ENCODE data around the gene TNKS1BP1. TPM values are rescaled to one million over a fixed set of nuclear protein-coding genes. Genes with fewer than 3 reads are reported as not detected.

The TNKS1BP1 gene
- total RNA-seq, 3 donors from 2014 or later (not counting 1 experiment from before 2014, with no cell fraction given) = 4.3 to 9.3 (median 7.5) TPM

DNA sequence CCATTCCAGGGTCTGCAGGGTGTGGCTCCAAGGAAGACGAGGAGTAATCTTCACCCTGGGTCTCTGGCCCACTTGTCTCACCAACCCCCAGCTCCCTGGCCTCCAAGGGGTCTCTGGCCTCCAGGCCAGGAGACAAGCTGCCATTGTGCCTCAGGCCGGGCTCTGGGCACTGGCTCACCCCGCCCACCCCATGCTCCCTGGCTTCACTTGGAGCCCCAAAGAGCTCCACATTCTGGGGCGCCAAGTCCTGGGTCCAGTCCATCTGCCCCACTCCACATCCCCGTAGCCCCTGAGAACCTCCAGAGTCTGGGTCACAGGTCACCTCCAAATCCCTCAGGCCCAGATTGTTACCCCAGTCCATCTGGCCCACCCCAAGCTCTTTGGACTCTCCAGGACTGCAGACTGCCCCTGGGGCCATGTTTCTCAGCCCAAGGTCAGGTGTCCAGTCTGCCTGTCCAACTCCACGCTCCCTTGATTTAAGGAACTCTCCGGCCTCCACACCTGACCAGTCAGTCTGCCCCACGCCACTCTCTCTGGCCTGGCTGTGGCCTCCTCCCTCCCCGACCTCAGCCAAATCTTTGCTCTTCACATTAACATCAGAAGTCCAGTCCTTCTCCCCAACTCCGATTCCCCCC is 16.2 kb downstream of the TNKS1BP1 start:
- no peaks in the 10 kb centered on the region for H3K36me3 Mint-ChIP-seq
- no peaks in the 10 kb centered on the region for H3K27me3 Mint-ChIP-seq (ENCODE audit: low read depth in 2 of 2)
- Histone ChIP-seq H3K36me3 (ENCODE audit: control insufficient read depth, insufficient read depth, low read length) (no peaks in the 10 kb centered on the region), H3K9me3 (ENCODE audit: control insufficient read depth, insufficient read depth, low read length) (no peaks in the 10 kb centered on the region), H3K27ac (ENCODE audit: low read length) (no peak overlapping the region), H3K4me1 (ENCODE audit: control insufficient read depth, insufficient read depth, low read length) (peaks cover 10% of the 10 kb centered on the region), H3K27me3 (ENCODE audit: control insufficient read depth, insufficient read depth, low read length) (no peaks in the 10 kb centered on the region), H3K4me3 (ENCODE audit: low read length) (no peak overlapping the region)
- DNase-seq (no peak), ATAC-seq (no peak)
- 90% methylated on average over 10 of the region's 10 CpGs for WGBS (ENCODE audit: insufficient coverage)
- no peak overlapping the region for H3K27ac Mint-ChIP-seq
- TF ChIP-seq, protein P1, sequence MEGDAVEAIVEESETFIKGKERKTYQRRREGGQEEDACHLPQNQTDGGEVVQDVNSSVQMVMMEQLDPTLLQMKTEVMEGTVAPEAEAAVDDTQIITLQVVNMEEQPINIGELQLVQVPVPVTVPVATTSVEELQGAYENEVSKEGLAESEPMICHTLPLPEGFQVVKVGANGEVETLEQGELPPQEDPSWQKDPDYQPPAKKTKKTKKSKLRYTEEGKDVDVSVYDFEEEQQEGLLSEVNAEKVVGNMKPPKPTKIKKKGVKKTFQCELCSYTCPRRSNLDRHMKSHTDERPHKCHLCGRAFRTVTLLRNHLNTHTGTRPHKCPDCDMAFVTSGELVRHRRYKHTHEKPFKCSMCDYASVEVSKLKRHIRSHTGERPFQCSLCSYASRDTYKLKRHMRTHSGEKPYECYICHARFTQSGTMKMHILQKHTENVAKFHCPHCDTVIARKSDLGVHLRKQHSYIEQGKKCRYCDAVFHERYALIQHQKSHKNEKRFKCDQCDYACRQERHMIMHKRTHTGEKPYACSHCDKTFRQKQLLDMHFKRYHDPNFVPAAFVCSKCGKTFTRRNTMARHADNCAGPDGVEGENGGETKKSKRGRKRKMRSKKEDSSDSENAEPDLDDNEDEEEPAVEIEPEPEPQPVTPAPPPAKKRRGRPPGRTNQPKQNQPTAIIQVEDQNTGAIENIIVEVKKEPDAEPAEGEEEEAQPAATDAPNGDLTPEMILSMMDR (IDR thresholded peaks at IDR 0.05) = no peak
- no peaks in the 10 kb centered on the region for H3K9me3 Mint-ChIP-seq
- peaks cover 6 to 24% of the 10 kb centered on the region in 2 donors for H3K4me1 Mint-ChIP-seq
- intact Hi-C loops (cut with micrococcal nuclease) = no loop called here
- no peak overlapping the region for H3K4me3 Mint-ChIP-seq

DNA sequence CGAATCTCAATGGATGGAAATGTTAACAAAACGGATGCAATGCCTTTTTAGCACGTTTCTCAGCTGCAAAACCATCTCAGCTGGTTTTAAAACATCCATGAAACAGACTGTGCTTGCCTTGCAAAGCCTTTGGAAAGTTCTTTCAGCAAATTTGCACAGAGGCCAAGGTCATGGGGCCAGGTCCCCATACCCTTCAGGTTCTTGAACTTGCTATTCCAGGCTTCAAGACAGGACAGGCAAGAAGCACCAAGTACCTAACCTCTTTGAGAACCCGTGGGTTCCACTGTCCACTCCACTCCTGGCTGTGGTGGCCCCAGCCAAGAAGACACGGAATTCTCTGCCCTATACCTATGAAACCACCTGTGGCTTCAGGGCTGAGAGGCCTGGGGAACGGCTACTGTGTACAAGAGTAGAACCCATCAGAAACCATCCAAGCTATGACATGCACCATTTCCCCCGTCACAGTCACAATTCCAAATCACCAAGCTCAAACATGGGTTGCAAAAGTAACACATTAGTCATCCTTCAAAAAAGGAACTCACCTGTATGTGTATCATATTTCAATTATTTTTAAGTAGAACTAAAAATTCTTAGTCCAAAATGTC is 17.0 kb downstream of the TNKS1BP1 start:
- 83% methylated on average over 7 of the region's 7 CpGs for WGBS (ENCODE audit: insufficient coverage)
- peaks cover 6 to 24% of the 10 kb centered on the region in 2 donors for H3K4me1 Mint-ChIP-seq
- H3K27ac Mint-ChIP-seq = no peak overlapping the region

DNA sequence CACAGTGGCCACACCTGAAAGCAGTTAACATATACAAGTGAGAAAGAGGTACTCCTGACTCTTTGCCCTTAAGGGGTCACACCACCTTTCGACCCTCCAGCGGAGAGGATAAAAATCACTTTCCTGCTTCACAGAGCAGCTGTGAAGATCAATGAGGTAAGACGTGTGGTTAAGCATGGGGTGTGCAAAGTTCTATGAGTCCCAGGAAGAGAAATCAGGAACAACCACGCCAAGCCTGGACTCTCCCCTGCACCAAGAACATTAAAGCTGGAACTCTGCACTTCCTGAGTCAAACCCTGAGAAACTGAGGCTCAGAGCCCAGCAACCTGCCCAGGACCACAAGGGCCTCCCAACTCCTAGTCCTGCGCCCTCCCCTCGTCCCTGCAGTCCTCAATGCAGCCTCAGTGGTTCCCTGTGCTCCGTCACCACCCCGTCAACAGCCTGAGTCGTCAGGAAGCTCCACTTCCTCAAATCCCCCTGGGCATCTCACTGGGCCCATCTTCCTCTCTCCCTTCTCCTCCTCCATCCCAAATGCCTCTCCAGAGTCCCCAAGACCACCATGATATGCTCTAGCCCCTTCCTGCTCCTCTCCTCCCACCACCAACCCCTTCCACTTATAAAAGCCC is 17.7 kb downstream of the TNKS1BP1 start:
- Mint-ChIP-seq H3K27me3 (ENCODE audit: low read depth in 2 of 2) (no peaks in the 10 kb centered on the region), H3K4me3 (no peak overlapping the region), H3K9me3 (no peaks in the 10 kb centered on the region), H3K4me1 (peaks cover 2 to 20% of the 10 kb centered on the region in 2 donors), H3K36me3 (no peaks in the 10 kb centered on the region), H3K27ac (no peak overlapping the region)
- Histone ChIP-seq H3K4me1 (ENCODE audit: control insufficient read depth, insufficient read depth, low read length) (peaks cover 10% of the 10 kb centered on the region), H3K36me3 (ENCODE audit: control insufficient read depth, insufficient read depth, low read length) (no peaks in the 10 kb centered on the region), H3K27ac (ENCODE audit: low read length) (no peak overlapping the region), H3K9me3 (ENCODE audit: control insufficient read depth, insufficient read depth, low read length) (no peaks in the 10 kb centered on the region), H3K27me3 (ENCODE audit: control insufficient read depth, insufficient read depth, low read length) (no peaks in the 10 kb centered on the region), H3K4me3 (ENCODE audit: low read length) (no peak overlapping the region)
- 65% methylated on average over 9 of the region's 9 CpGs for WGBS (ENCODE audit: insufficient coverage)
- intact Hi-C loops (cut with micrococcal nuclease) = no loop called here
- ATAC-seq (no peak), DNase-seq (no peak)
- TF ChIP-seq, protein P1 (IDR thresholded peaks at IDR 0.05) = no peak

More for the DNA sequence above, 17.0 kb downstream of the TNKS1BP1 start:
- no peak overlapping the region for H3K4me3 ChIP-seq (ENCODE audit: low read length)
- ATAC-seq (no peak), DNase-seq (no peak)
- H3K4me1 ChIP-seq (ENCODE audit: control insufficient read depth, insufficient read depth, low read length) = peaks cover 10% of the 10 kb centered on the region
- TF ChIP-seq, protein P1 (IDR thresholded peaks at IDR 0.05) = no peak
- Mint-ChIP-seq H3K36me3 (no peaks in the 10 kb centered on the region), H3K4me3 (no peak overlapping the region), H3K27me3 (ENCODE audit: low read depth in 2 of 2) (no peaks in the 10 kb centered on the region), H3K9me3 (no peaks in the 10 kb centered on the region)
- H3K9me3 ChIP-seq (ENCODE audit: control insufficient read depth, insufficient read depth, low read length) = no peaks in the 10 kb centered on the region
- H3K27ac ChIP-seq (ENCODE audit: low read length) = no peak overlapping the region
- intact Hi-C loops (cut with micrococcal nuclease) = no loop called here
- no peaks in the 10 kb centered on the region for H3K36me3 ChIP-seq (ENCODE audit: control insufficient read depth, insufficient read depth, low read length)
- no peaks in the 10 kb centered on the region for H3K27me3 ChIP-seq (ENCODE audit: control insufficient read depth, insufficient read depth, low read length)

All from natural killer cell (primary cell).